HepG2 (cell line): ENCODE measurements around the gene SLC12A2.

Source experiments
- CTCF ChIP-seq: sonication (generic); formaldehyde crosslinking; IDR thresholded peaks from 2 replicates; pipeline ENCODE4 v1.5.0; 2020; ENCODE audit warnings: mild to moderate bottlenecking, missing genetic modification reagents, moderate library complexity
- ESRRA ChIP-seq: sonication (generic); formaldehyde crosslinking; IDR thresholded peaks from 2 replicates; pipeline ENCODE4 v1.5.1; 2020; ENCODE audit warnings: mild to moderate bottlenecking, low read depth, missing genetic modification reagents
- ETV6 ChIP-seq: sonication (generic); formaldehyde crosslinking; conservative IDR thresholded peaks from 2 replicates; pipeline ENCODE4 v1.4.0; 2020; ENCODE audit warnings: missing genetic modification reagents
- GFI1 ChIP-seq: sonication (generic); formaldehyde crosslinking; IDR thresholded peaks from 2 replicates; pipeline ENCODE4 v1.5.0; 2020; ENCODE audit warnings: missing genetic modification reagents, mild to moderate bottlenecking, borderline replicate concordance
- PBX2 ChIP-seq: IDR thresholded peaks from 2 replicates; pipeline ENCODE4 v1.6.1; 2016; ENCODE audit warnings: control low read depth
- POLR2A ChIP-seq, 2 experiments: IDR thresholded peaks; 2 replicates each; pipeline ENCODE4 v1.6.1; 2011; ENCODE audit warnings: low read depth in 2 of 2, low read length in 2 of 2, mild to moderate bottlenecking in 1 of 2, moderate library complexity in 1 of 2; ENCODE audit not compliant: insufficient read depth in 1 of 2
- SNAPC5 ChIP-seq: sonication (generic); formaldehyde crosslinking; IDR thresholded peaks from 2 replicates; pipeline ENCODE4 v1.8.1; 2023; ENCODE audit warnings: mild to moderate bottlenecking, missing genetic modification reagents, borderline replicate concordance
- SP140L ChIP-seq: sonication (generic); formaldehyde crosslinking; IDR thresholded peaks from 2 replicates; pipeline ENCODE4 v1.4.0; 2020; ENCODE audit warnings: missing genetic modification reagents, borderline replicate concordance
- SP2 ChIP-seq: sonication (generic); formaldehyde crosslinking; IDR thresholded peaks from 2 replicates; pipeline ENCODE4 v1.5.1; 2020; ENCODE audit warnings: mild to moderate bottlenecking, missing genetic modification reagents
- TEAD2 ChIP-seq: sonication (generic); formaldehyde crosslinking; IDR thresholded peaks from 2 replicates; pipeline ENCODE4 v1.9.0; 2021; ENCODE audit warnings: missing genetic modification reagents
- THAP11 ChIP-seq: IDR thresholded peaks from 2 replicates; pipeline ENCODE4 v1.6.1; 2016; ENCODE audit warnings: missing biosample characterization, missing genetic modification reagents
- ZNF264 ChIP-seq: sonication (generic); formaldehyde crosslinking; IDR thresholded peaks from 2 replicates; pipeline ENCODE4 v1.4.0; 2020; ENCODE audit warnings: missing genetic modification reagents
- ZNF317 ChIP-seq: sonication (generic); formaldehyde crosslinking; IDR thresholded peaks from 2 replicates; pipeline ENCODE4 v1.5.0; 2020; ENCODE audit warnings: mild to moderate bottlenecking, missing genetic modification reagents
- ZNF580 ChIP-seq: IDR thresholded peaks from 2 replicates; pipeline ENCODE4 v1.6.1; 2016; ENCODE audit warnings: low read depth, borderline replicate concordance

GRCh38 chr5:128193665-128194390, 110.3 kb downstream of the SLC12A2 start:
- TF ChIP-seq CTCF (CRISPR knock-in tag) (no peak), THAP11 (no peak), POLR2A (IDR thresholded peaks at IDR 0.05; ENCODE audit: insufficient read depth in 1 of 2, low read depth in 2 of 2, low read length in 2 of 2) (no peak), GFI1 (CRISPR knock-in tag) (no peak), ESRRA (no peak), ZNF580 (CRISPR knock-in tag) (no peak), TEAD2 (no peak), ZNF264 (CRISPR knock-in tag) (no peak), SP140L (CRISPR knock-in tag) (no peak), PBX2 (CRISPR knock-in tag) (no peak), ZNF317 (CRISPR knock-in tag) (no peak), ETV6 (no peak), SP2 (CRISPR knock-in tag) (no peak), SNAPC5 (CRISPR knock-in tag) (no peak)
